CD1c-positive myeloid dendritic cell (primary cell): Measurements from ENCODE around the gene GPR31.

ENCODE experiments used
- DNase-seq: peaks from one replicate; pipeline ENCODE4 v3.0.0-alpha.2; 2016; ENCODE audit errors: extremely low spot score

Gene GPR31

DNA sequence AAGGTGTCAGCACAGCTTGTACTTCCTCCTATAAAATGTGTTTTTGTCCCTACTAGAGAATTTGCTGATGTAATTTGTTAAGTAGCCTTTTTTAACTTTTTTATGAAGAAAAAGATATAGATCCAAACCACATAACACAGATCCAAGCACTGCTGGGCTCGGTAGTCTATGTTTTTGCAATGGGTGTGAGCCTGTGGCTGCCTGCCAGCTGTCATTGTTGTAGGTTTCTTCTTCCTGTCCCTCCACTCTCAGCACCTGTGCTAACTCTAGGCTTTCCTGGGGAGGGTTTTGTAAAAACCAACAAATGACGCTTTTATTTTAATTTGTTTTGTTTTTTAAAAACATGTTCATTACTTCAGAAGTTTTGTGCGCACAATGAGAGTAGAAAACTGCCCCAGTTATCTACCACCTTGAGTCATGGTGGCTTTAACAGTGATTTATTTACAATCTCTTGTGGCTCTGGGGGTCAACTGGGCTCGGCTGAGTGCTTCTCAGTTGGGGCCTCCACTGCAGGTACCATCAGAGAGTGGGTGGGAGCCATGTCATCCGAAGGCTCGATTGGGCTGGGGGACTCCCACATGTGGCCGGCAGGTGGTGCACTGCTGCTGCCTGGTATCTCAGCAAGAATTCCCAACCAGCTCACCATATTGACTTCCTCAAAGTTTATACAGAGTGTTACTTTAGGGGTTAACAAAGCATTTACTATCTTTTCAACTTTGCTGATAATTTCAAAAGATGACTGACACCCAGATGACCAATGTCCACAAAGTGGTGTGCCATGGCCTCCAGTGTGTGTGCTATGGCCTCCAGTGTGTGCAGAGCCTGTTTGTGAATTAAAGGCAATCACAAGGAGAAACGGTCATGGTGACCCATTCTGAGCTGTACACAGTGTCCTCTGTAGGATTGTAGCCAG is 37.9 kb downstream of the GPR31 start:
- no peak for DNase-seq

DNA sequence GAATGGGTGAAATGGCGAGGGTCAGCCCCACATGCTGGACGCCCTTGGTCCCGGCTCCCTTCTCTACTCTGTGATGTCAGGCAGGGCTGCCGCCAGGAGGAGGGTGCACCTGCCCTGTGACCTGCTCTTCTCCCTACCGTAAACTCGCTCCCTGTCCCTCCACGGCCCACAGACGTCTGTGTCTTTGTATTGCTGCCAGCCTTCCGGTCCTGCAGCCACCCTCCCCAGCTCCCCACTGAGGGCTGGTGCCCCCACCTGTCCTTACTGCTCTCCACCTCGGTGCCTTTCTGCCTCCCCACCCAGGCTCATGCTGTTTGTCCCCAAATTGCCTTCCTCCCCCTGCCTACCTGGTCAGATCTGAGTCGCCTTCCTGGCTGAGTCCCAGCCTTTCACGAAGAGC is 38.9 kb downstream of the GPR31 start:
- DNase-seq, result no peak

DNA sequence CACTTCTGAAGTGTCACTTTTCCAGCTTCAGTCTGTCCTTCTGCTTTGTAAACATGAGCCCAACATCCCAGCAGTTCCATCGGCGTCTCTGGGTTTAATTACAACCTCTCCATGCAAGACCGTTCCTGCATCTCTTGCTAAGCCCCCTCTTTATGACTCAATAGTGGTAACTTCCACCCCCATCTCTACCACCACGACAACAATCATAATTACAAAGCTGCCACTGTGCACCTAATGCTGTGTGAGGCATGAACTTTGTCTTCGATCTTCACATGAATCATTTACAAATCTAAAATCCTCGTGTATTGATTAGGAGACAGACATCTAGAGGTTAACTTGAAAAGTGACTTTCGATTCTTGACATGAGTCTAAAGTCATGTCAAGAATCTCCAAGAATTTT is 39.8 kb downstream of the GPR31 start:
- DNase-seq, result no peak

DNA sequence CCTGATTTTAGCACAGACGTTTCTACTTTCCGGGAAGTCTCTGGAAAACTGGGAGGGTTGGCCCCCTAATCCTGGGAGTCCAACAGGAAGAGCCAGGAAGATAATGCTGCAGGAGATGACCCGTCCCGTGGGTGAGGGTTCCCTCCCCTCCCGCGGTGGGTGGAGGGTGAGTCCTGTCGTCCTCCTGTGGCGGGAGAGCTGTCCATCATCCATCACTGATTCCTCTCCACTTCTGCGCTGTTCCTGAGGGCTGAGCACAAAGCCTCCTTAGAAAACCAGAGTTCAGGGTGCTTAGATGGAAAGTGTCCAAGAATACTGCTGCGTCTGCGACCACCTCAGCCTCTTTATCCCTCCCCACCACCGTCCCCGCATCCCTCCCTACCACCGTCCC is 40.9 kb downstream of the GPR31 start:
- no peak for DNase-seq

DNA sequence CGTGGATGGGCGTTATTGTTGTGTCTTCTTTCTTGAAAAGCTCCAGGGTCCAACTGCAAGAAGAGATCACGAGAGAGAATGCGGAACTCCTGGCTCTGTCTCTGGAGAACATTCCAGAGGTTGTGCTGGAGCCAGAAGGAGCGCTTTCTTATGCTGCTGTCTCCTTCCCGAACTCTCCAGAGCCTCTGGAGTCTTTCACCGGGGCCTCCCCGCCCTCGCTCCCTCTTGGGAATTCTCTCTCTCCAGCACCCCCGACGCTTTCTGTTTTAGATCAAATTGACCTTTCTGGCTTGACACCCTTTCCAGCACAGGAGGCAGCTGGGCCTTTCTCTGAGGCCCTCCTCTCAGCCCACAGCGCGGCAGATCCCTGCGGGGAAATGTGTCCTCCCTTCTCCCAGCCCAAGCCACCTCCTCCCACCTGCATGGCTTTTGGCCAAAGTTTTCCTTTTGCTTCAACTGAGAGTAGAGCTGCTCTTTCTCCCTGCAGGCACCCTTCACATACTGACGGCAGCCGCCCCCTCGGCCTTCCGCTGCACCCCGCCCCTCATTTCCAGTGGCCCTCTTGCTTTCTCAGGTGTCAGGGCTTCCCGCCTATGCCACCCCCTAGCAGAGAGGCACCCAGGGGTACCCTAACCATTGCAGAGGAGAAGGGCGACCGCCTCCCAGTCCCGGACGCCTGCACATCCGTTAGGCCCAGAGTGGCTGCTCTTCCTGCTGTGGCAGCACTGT is 41.5 kb downstream of the GPR31 start:
- no peak for DNase-seq

DNA sequence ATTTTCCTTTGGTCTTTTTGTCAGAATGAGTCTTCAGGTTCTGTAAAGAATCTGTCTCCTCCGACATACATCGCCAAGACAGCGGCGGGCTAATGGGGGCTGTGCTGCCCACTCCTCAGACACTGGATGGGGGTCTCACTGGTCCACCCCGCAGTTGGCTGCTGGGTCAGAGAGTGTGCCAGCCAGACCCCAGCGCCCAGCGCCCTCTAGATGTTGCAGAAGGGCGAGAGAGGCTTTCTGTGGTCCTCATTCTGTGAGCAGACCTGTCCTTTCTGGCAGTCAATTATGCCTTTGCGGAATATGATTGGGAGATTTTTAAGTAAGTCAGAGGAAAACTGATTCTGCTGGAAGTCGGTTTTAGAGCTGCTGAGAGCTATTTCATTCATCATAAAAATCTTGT is 42.7 kb downstream of the GPR31 start:
- DNase-seq, result no peak

DNA sequence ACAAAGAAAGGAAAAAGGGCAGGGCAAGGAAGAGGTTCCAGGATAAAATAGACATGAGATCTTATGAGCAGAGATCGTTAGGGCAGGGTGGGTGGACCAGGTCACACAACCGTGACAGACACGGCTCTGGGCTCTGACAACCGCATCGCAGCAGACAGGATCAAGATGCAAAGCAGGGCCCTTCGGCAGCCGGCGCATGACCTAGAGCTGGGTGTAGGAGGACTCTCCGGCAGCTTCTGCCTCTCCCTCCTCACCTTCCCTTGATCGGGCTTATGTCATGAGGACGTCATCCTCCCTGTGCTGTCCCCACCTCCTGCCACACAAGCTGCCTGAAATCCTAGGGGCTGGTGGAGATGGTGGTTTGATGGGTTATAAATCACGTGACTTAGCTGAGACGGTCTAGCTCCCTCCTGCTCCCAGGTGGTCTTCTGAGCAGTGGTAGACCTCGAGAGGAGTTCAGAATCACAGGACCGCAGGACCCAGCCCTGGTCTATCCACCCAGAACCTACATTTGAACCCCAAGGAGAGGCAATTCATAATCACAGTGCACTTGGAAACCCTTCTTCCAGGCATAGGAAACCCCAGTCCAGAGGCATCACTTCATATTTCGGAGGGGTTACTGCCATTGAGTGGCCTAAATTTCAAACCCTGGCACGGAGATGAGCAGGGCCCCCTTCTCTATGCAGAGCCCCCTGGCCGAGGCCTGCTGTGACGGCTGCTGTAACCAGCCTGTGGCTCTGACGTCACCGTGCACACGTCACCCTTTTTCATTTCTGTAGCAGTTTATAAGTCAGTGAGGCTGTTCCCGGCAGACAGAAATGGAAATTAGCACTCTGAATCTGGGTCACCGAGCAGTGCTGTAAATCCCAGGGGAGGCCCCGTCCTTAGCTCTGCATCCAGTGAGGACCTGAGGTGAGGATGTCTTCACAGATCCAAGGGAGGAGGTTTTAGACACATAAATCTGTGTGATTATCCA is 43.6 kb downstream of the GPR31 start:
- DNase-seq, result no peak

DNA sequence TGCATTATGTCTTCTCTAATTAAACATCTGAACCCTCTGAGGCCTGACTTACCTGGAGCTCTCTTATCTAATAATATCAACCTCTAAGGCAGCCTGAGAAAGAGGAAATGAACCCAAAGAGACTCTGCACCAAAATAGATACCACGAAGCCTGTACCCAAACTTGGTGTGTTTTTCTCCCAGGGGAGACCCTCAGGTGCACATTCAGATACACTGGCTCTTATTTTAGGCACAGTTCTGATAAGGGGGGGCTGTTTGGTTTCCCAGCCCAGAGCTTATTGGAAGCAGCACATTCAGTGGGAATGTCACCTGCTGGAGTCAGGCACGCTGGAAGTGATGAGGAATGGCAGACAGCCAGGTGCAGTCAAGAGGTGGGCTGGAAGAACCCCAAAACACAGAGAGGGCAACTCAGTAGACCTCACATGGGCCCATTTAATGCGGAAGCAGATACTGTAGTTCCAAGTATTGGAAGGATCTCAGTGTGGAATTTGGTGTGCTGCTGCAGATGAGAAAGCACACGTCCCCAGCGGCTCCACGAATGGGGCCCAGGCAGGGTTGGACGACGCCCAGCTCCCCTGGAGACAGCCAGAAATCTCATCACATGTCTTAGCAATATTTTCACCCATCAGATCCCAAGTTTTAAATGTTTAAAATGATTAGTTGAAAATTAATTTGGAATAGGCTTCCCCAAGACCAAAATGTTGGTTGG is 44.6 kb downstream of the GPR31 start:
- no peak for DNase-seq

DNA sequence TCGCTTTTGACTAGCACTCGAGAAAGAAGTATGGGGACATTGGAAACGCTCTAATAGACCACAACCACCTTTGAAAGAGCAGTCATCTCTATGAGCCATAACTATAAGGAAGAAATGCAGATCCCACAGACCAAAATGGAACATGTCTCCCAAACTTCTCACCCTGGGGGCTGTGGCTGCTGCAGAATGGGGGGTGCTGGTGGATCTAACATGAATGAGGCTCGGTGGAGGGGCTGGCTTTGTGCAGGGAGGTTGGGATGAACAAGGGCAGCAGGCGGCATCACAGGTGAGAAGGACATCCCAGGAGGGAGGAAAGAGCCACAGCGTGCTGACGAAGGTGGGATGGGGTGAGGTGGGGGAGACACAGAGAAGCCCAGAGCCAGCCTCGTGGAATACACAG is 45.4 kb downstream of the GPR31 start:
- DNase-seq, result no peak

DNA sequence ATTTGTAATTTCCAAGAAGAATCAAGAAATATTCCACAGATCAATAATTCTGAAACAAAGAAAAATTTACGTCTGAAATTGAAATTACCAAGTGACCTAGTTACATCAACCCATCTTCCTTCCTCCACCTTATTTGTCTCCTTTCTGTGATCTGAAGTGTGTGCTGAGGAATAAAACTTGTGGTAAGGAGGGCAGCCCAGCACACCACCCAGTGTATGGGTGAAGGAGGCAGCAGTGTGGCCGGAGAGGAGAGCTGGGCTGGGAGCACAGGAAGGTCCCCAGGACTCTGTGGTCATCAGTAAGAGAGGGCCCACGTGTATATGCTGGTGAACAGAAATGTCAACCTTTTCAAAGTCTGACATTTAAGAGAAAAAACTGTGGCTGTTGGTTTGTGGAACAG is 46.2 kb downstream of the GPR31 start:
- DNase-seq, result no peak

DNA sequence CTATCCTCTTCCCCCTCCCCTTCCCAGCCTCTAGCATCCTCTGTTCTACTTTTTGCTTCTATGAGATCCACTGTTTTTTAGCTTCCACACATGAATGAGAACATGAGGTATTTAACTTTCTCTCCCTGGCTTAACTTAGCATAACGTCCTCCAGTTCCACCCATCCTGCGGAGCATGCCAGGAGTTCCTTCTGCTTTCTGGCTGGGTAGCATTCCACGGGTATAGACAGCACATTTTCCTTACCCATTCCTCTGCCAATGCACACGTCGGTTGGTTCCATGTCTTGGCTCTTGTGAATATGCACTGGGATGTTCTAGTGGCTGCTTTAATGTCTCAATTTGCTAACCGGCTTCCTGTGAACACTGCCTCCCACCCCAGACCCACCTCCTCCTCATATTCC is 48.1 kb downstream of the GPR31 start:
- no peak for DNase-seq

DNA sequence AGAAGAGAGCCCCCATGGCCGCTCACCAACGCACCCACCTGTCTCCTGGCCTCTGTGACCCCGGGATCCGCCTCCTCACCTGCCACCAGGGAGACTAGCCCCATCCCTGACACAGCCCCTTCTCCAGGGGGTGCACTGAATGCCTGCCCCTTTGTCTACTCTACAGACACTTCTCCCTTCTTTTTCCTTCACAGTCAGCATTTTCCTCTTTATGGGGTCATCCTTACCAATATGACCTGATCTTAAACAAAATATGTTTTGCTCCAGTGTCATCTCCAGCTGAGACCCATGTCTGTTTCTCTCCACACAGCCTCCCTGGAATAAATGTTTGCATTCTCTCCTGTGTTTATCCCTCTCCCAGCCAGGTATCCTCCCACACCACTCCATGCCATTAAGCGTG is 49.5 kb downstream of the GPR31 start:
- no peak for DNase-seq

DNA sequence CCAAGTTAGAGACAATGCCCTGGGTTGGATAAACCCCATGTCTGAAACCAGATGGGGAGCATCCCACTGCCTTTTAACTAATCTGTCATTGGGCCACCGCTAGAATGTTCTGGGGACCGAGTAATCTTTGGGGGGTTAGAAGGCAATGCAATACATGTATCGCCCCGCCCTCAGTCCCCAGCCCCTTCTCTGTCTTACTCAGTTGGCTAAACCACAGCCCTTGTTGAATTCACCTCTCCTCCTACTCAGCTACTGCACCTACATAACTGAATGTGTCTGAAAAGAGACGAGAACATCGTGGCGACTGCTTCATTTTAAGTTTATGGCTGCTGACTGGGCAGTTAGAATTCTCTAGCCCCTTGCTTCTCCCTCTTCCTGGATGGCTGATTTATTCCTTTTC is 50.0 kb downstream of the GPR31 start:
- no peak for DNase-seq

DNA sequence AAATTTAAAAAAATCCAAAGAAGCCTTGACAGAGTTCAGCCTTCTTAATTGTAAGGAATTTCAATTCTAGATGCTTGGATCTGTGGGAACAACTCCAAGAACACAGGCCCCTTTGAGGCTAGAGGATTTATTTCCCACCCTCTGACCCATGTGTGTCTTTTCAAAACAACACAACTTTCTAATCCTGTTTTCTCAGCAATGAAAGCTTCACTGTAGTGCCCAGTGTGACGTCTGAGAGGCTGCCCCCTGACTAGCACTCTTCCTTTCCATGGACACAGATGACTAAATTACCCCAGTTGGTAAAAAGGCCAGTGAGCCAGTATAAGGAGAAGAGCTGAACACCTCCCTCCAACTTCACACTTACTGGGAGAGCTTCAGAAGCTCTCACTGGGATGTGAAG is 51.4 kb downstream of the GPR31 start:
- no peak for DNase-seq
